ENCODE results near the gene KIAA1755.

DNA sequence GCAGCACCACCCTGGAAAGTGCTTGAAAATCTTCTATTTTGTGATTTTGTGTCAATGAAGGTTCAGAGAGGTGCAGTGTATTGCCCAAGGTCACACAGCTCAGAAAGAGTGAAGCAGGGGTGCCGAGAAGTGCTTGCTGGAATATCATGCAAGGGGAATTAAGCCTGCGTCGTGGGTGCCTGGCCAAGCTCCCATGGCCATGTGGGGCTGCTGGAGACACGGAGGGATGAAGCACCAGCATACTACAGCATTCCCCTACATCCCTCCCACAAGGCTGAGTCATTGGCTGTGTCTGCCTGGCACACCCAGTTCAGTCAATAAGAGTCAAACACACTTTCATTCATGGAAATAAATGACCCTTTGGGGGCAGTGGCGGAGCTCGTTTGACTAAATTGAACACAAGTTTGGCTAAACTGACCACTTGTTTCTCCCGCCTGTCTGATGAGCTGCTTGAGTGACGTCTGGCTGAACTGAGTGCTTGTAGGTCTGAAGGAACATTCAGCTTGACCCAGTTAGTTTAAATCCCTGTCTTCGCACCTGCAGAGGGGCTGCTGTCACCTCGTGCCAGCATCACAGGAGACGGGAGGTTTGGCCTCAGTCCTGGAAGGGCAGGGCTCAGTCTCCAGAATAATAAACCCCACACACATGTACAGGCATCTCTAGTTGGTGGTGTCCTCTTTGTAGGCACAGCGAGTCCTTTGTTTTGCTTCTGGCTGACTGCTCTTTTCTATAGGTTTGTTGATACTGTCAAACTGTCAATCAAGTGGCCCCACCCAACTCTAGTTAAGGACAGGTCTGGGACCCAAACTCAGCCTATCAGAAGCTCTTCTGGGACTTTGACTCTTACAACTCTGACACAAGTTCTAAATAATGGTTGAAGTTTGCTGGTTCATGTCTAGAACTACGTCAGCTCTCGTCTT, 87.0 kb downstream of the KIAA1755 start:
- TF ChIP-seq, protein P1, sequence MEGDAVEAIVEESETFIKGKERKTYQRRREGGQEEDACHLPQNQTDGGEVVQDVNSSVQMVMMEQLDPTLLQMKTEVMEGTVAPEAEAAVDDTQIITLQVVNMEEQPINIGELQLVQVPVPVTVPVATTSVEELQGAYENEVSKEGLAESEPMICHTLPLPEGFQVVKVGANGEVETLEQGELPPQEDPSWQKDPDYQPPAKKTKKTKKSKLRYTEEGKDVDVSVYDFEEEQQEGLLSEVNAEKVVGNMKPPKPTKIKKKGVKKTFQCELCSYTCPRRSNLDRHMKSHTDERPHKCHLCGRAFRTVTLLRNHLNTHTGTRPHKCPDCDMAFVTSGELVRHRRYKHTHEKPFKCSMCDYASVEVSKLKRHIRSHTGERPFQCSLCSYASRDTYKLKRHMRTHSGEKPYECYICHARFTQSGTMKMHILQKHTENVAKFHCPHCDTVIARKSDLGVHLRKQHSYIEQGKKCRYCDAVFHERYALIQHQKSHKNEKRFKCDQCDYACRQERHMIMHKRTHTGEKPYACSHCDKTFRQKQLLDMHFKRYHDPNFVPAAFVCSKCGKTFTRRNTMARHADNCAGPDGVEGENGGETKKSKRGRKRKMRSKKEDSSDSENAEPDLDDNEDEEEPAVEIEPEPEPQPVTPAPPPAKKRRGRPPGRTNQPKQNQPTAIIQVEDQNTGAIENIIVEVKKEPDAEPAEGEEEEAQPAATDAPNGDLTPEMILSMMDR (IDR thresholded peaks at IDR 0.05), result no peak
- TF ChIP-seq POLR2A (IDR thresholded peaks at IDR 0.05), result no peak
